ENCODE measurements around the gene HSD17B4.
A peak's percentile ranks its signal among the peaks of the same experiment; 100 is the strongest.
"Not testable (repeated sequence)": the region's sequence is repeated elsewhere in the genome, so short reads cannot be mapped to it uniquely, and the experiment has no call there.

HSD17B4 gene

DNA sequence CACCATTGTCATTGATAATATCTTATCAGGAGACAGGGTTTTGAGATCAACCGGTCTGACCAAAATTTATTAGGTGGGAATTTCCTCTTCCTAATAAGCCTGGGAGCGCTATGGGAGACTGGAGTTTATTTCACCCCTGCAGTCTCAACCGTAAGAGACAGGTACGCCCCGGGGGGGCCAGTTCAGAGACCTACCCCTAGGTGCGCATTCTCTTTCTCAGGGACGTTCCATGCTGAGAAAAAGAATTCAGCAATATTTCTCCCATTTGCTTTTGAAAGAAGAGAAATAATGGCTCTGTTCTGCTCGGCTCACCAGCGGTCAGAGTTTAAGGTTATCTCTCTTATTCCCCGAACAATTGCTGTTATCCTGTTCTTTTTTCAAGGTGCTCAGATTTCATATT is 28.3 kb downstream of the HSD17B4 start:
- DNase-seq (ENCODE audit: low spot score), result not testable (repeated sequence)

DNA sequence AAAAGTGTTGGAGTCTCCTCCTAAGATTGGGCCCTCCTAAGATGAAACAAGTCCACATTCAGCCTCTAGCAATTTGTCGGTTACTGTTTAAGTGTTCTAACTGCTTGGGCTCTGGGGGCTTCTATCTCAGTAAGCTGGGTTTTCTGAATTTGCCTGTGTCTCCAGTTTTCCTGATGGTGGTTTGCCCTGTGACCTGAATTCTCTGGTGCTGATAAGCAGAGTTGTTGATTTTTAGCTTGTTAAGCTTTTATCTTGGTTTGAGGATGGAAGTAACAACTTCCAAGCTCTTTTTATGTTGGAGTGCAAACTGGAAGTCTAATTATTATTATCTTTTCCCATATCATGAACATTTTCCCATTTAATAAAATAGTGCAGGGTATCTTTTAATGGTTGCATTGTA is 30.9 kb downstream of the HSD17B4 start:
- no peak for DNase-seq (ENCODE audit: low spot score)

DNA sequence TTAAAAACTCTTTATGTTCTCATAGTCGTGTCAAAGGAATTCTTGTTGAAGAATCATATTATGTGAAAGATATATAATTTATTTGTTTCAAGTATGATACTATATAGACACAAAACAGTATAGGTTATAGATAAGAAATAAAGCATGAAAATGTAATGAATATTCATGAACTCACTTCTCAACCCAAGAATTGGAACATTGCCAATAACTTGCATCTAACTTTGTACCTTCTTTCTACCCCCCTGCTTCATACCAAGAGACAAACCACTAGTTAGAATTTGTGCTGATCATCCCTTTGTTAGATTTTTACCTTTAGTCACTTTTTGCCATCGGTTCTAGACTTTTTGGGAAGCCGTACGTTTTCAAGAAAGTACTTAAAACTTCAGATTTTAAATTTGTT is 32.6 kb downstream of the HSD17B4 start:
- no peak for DNase-seq (ENCODE audit: low spot score)

DNA sequence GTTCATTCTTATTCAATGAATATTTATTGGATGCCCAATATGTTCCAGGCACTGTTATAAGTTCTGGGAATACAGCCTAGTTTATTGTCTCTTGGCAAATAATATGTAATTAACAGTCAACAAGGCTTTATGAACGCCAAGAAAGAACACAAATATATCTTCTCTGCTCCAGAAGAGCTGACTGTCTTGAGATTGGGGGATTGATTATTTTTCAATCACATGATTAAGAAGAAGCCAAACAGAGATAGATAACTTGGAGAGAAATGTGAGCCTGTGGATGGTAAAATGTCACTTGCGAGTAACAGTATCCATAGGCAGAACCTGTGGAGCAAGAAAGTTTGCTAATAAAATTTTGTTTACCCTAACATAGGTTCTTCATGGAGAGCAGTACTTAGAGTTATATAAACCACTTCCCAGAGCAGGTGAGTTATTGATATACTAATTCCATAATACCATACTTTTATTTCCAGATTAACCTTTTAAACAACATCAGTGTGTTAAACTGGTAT is 49.4 kb downstream of the HSD17B4 start:
- no peak for DNase-seq (ENCODE audit: low spot score)

DNA sequence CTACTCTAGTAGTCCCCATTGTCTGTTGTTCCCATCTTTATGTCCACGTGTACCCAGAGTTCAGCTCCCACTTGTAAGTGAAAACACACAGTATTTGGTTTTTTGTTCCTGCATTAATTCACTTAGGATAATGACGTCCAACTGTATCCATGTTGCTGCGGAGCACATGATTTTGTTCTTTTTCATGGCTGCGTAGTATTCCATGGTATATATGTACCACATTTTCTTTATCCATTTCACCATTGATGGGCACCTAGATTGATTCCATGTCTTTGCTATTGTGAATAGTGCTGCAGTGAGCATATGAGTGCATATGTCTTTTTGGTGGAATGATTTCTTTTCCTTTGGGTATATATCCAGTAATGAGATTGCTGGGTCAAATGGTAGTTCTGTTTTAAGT is 51.6 kb downstream of the HSD17B4 start:
- not testable (repeated sequence) for DNase-seq (ENCODE audit: low spot score)

DNA sequence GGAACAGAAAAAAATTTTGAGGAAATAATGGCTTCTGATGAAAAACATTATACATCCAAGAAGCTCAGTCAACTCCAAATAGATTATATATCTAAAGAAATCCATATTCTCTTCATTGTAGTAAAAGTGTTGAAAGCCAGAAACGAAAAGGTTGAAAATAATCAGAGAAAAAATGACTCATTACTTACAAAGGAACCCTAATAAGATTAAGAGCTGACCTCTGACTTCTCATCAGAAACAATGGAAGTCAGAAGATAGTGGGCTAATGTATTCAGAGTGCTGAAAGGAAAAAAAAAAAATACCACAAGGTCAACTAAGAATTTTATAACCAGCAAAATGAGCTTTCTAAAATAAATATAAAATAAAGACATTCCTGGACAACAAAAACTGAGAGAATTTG is 60.0 kb downstream of the HSD17B4 start:
- DNase-seq (ENCODE audit: low spot score), result no peak

DNA sequence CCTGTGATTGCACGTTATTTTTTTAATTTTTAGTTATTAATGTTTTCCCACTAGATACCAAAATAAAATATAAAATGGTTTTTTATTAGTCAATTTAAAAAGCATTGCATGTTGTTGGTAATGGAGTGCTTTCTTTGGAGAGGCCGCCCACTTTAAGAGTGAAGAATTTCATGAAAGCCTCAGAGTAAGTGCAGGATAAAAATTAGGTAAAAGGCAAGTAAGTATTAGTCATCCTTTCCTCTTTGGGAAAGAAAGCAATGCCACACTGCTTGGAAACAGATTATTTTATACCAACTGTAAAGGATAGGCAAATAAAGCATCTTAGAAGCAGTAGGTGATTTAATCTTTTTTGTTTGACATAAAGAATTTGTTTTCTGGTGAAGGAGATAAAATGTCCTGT is 62.9 kb downstream of the HSD17B4 start:
- no peak for DNase-seq (ENCODE audit: low spot score)

DNA sequence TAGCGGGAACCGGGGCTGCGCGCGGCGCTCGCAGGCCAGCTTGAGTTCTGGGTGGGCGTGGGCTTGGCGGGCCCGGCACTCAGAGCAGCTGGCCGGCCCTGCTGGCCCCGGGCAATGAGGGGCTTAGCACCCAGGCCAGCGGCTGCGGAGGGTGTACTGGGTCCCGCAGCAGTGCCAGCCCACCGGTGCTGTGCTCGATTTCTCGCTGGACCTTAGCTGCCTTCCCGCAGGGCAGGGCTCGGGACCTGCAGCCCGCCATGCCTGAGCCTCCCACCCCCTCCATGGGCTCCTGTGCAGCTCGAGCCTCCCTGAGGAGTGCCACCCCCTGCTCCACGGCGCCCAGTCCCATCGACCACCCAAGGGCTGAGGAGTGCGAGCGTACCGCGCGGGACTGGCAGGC is 64.8 kb downstream of the HSD17B4 start:
- DNase-seq (ENCODE audit: low spot score), result not testable (repeated sequence)

DNA sequence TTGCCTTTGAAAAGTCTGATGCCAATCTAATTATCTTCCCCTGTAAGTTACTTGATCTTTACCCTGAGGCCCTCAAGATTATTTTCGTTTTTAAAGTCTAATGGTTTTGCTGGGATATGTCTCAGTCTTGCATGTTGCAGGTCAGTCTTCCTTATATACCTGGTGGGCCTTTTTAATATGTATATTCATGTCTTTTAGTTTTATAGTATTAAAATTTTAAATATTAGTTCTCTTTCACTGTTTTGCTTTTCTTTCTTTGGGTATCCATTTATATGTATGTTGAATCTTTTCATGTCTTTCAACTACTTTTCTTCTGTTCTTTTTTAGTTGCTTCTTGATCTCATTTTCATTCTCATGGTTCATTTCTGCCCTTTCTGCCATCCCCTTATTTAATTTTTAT is 68.9 kb downstream of the HSD17B4 start:
- DNase-seq (ENCODE audit: low spot score), result no peak

DNA sequence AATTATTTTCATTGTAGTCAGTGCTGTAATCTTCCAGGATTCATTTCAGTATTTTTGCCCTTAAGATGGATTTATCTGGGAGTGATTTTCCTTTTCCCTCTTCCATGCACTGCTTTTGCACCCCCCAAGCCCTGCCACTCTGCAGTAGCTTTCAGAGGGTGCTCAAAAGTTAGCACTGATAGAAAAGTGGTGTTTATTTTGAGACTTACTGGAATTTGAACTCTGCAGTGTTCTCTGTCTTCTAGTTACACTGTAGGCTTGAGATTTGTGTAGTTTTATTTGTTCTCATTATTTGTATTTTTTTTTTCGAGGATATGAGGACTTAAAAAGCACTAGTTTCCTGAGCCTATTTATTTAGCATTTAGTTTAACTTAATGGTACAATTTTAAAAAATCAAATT is 70.5 kb downstream of the HSD17B4 start:
- DNase-seq (ENCODE audit: low spot score), result no peak

DNA sequence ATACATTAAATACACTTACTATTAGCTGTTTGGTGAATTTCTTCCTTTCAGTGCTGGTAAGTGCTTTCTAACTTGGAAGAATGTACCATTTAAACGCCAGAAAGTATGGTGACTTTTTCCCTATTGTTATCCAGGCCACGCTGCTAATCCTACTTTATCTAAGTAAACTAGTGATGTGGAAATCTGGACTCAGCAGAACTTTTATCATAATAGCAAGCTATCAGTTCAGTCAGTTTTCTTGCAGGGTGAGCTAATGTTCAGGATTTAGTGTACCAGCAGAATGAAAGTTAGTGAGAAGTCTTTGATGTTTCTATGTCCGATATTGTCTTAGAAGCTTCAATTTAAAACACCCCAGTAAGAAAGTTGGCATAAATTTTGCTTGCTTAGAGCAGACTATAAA is 72.2 kb downstream of the HSD17B4 start:
- DNase-seq (ENCODE audit: low spot score), result no peak

DNA sequence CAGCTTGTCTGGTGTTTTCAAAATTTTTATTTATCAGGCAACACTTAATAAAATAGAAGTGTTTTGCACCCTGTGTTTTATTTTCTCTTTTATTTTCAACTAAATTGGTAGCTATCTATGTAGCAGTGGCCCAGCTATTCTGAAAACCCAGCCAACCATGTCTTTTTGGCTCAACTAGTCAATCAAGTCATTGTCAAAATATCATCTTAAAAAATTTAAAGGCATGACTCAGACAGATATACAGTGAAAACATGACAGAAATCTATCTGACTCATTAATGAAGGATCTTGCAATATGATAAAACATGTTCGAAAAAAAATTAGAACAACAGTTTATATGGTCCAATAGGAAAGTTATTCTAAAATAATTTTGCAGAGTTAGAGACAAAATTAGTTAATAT is 75.1 kb downstream of the HSD17B4 start:
- no peak for DNase-seq (ENCODE audit: low spot score)

DNA sequence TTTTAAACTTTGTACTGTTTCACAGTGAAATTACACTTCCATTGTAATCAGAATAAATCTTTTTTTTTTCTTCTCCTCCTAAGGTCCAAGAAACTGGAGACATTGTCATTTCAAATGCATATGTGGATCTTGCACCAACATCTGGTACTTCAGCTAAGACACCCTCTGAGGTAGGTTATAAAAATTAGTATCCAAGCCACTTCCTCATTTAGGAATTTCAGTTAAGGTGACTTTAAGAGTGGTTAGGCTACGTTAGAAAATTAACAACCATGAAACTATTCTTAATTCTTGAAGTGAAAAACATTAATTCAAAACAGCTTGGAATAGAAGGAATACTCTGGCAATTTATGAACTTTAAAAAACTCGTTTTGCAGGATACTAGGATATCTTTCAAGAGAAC is 77.5 kb downstream of the HSD17B4 start:
- no peak for DNase-seq (ENCODE audit: low spot score)

DNA sequence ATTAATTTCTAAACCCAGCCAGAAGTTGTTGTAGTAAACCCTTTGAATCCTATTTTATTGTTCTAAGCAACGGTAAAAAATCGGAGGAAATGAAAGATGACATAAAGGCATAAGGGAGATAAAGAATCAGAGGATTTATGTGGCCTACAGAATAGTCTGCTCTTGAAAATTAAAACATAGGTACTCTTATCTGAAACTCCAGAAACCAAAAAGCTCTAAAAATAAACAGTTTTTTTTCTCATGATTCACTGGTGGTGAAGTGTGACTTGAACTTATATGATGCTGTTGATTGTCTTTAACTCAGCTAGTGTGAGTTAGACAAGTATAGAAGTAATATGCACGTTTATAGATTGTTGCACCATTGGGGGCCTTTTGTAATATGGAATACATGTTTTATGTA is 80.3 kb downstream of the HSD17B4 start:
- DNase-seq (ENCODE audit: low spot score), result no peak

DNA sequence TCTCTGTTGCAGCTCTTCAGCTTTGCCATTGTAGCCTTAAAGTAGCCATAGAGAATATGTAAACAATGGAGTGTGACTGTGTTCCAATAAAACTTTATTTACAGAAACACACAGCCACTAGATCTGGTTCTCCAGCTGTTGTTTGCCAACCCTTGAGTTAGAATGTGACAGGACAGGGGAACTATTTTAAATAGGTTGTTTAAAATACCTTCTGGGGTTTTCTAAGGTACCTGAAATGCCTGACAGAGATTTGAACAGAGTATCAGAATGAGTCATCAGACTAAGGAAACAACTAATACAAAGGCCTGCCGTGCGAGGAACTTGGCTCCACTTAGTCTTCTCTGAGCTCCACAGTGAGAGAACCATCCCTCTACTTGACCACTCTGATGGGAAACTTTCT is 85.4 kb downstream of the HSD17B4 start:
- no peak for DNase-seq (ENCODE audit: low spot score)

DNA sequence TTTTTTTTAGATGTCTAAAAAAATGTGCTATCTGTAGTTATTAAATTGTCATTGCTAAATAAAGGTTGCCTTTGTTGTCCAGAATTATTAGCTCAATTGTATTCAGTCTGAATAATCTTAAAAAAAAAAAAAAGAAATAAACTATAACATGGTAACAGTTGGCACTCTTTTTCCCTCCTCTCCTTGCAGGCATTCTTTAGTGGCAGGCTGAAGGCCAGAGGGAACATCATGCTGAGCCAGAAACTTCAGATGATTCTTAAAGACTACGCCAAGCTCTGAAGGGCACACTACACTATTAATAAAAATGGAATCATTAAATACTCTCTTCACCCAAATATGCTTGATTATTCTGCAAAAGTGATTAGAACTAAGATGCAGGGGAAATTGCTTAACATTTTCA is 89.4 kb downstream of the HSD17B4 start:
- peak; percentile 56 for DNase-seq (ENCODE audit: low spot score)

DNA sequence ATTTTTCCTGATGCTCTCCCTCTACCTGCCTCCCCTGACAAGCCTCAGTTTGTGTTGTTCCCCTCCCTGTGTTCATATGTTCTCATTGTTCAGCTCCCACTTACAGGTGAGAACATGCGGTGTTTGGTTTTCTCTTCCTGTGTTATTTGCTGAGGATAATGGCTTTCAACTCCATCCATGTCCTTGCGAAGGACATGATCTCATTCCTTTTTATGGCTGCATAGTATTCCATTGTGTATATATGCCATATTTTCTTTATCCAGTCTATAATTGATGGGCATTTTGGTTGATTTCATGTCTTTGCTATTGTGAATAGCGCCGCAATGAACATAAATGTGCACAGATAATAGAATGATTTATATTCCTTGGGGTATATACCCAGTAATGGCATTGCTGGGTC is 99.5 kb downstream of the HSD17B4 start:
- DNase-seq (ENCODE audit: low spot score), result no peak

DNA sequence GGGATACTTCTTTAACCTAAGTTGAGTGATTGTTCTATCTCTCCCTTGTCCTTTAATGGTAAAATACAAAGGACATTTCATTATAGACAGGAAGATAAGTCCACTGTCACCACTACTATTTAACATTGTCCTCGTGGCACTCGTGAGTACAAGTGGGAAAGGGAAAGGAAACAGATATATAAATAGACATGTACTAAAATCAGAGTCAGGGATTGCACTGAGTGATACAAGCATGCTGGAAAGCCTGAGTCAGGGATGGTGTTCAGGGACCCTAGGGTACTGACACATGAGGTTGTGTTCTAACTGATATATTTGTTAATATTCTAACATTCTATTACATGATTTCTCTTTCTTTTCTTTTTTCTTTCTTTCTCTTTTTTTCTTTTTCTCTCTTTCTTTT is 102.3 kb downstream of the HSD17B4 start:
- DNase-seq (ENCODE audit: low spot score), result peak; percentile 25

DNA sequence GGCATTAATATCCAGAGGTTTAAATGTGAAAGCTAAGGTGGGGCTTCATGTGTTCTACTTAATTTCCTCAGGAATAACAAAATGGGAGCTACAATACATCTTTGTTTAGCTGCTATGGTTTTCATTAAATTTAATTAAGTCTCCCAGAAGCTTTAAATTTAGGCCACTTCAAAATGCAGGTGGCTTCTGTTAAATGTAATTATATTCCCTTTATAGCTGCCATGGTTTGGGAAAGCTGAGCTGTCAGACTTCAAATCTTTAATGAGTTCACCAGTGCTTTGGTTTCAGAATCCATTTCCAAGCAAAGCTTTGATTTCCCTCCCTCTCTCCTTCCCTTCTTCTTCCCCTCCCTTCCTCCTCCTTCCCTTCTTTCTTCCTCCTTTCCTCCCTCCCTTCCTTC is 118.6 kb downstream of the HSD17B4 start:
- no peak for DNase-seq (ENCODE audit: low spot score)

DNA sequence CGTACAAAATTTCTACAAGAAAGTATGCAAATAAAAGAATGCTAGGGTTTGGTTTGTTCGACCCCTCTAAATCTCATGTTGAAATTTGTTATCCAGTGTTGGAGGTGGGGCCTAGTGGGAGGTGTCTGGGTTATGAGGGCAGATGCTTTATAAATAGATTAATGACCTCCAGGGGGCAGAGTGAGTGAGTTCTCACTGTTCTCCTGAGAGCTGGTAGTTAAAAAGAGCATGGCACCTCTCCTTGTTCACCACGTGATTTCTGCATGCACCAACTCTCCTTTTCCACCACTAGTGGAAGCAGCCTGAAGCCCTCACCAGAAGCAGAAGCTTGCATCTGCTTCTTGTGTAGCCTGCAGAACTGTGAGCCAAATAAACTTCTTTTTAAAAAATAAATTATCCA is 126.6 kb downstream of the HSD17B4 start:
- DNase-seq (ENCODE audit: low spot score), result no peak

DNA sequence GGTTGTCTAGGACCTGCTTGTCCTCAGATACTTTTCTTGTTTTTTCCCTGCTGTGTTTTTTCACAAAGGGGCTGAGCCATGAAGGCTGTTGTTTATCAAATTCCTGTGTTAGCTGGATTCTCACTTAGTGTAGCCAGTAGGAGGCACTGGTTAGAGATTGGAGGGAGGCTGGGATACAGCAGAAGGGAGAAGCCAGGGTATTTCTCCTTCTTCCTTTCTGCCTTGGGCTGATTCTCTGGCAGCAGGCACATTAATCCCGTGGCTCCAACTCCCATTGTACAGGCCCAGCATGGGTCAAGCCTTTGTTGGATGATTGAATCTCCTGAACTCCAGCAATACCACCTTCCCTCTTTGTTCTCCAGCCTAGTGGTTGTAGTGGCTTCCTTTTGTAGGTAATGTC is 130.7 kb downstream of the HSD17B4 start:
- DNase-seq (ENCODE audit: low spot score), result no peak

DNA sequence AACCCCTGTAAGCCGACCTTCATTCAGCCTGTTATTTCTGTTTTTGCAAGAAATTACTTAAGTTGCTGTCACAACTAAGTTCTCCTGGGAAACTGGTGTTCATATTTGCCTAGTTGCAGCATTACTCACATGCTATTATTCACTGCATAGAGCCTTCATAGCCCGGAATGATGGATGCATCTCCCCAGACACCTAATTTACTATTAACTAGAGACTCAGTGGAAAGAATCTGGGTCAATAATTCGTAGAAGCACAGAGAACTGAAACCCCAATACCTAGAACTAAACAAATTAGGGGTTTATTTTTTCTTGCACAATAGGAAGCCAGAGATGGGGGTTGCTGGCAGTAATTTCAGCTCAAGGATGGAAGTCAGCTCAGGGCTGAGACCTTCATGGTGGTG is 131.4 kb downstream of the HSD17B4 start:
- no peak for DNase-seq (ENCODE audit: low spot score)

Data from pons (tissue), 1 donor.